HT1080 (cell line): ENCODE results near the gene STRA6. TPM values are rescaled to one million over a fixed set of nuclear protein-coding genes. Genes with fewer than 3 reads are reported as not detected.

Experiments
- DNase-seq: peaks from one replicate; pipeline ENCODE4 v3.0.0-alpha.2; 2015; ENCODE audit warnings: low read depth
- total RNA-seq: library from RNA; depleted of rRNA; stranded (reverse); fragments of >200 nt; shearing (Covaris generic); gene quantifications from 2 replicates; pipeline ENCODE4 v1.2.3, GENCODE V29; 2014

STRA6 gene
- total RNA-seq, 1 experiment from 2014 or later = not detected

DNA sequence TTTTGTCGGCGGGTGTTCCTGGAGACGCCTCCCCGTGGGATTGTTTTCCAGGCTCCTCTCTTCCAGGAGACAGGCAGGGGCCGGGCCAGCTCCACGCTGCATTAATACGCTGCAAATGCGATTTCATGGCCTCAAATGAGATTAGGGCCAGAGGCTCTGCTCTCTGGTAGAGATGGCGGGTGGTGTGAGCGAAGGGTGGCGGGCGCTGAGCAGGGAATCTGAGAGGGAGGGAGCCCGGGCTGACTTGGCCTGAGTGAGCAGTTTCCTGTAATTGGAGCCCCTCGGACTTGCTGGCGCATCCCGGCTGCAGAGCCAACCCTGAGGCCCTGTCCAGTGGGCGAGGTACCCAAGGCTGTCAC, 26.1 kb upstream of the STRA6 start:
- DNase-seq = no peak

DNA sequence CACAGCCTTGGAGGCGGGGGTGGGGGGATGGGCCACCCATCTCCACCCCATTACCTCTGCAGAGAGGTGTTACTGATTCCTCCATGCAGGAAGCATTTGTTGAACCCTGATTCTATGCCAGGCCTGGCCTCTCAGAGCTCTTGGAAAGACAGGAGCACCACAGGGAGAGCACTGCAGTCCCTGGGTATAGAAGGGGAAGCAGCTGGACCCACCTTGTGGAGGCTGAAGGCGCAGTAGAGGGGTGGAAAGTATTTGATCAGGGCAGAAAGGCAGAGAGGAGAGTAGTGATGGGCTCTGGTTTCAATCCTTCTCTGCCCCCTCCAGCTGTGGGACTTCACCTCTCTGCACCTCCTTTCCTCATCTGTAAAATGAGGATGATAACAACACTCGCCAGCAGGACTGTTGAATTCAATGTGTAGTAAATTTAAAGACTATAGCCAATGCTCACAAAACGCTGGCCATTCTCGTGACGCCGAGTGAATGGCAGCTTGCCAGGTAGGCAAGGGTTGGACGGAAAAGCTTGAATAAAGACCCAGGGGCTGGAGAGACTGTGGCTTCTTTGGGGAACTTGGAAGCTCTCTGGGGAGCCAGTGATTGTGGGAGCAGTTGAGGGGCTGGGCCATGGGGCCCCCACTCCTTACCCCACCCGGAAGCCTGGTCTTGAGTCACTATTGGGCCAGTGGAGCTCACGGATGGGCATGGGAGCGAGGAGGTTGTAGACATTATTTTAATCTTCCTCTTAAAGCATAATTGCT, 25.6 kb upstream of the STRA6 start:
- no peak for DNase-seq

- DNase-seq = peak; percentile 23
Observed at GRCh38 chr15:74226761-74227540, 24.4 kb upstream of the STRA6 start.

DNA sequence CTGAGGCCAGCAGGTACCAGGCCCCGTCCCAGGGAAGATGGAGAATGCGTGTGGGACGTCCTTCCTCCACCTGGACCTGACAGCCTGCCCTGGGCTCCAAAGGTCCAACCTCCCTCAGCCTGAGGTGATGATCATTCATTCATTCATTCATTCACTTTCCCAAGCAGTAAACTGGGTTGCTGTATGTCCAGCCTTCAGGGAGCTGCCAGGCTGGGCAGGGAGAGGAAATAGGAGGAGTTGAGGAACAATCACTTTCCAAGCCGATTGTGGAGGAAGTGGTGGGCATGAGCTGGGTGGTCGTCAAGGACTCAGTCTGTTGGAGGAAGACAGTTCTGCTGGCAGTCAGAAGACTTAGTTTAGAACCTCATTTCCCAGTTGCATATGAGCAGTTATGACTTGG, 23.3 kb upstream of the STRA6 start:
- no peak for DNase-seq

DNA sequence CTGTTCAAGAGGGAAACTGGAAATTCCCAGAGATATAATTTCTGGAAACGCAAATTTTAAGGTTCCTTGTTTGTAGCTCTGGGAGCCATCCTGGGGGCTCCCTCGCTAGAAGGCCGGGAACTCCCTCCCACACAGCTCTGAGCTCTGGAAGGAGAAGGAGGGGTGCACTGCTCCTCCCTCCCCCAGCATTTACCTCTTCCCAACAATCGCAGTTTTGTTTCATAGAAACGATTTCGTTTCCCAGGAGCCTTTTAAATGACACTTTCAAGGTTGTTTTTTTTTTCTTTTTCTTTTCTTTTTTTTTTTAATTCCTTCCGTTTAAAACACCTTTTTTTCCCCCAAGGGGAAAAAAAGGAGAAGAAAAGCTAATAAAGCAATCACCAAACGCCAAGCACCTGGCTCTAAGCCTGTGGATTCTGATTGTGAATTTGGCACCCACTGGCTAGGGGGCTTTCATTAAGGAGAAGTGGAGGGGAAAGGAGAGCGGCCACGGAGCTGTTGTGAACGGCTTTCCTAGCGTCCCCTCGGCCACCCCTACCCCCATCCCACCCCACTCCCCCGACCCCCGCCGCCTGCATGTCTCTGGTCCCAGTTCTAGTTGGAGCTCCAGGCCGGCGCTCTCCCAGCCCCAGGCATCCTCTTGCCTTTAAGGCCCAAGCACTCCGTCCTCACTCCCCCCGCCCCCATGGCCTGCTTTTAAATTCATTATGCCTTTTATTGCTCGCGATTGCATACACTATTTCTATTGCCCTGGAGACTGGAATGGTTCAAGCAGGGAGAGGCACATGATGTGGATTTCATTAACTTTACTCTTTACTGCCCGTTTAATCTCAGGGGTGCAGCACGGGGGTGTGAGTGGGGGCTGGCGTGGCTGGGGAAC, 19.9 kb upstream of the STRA6 start:
- DNase-seq = no peak

DNA sequence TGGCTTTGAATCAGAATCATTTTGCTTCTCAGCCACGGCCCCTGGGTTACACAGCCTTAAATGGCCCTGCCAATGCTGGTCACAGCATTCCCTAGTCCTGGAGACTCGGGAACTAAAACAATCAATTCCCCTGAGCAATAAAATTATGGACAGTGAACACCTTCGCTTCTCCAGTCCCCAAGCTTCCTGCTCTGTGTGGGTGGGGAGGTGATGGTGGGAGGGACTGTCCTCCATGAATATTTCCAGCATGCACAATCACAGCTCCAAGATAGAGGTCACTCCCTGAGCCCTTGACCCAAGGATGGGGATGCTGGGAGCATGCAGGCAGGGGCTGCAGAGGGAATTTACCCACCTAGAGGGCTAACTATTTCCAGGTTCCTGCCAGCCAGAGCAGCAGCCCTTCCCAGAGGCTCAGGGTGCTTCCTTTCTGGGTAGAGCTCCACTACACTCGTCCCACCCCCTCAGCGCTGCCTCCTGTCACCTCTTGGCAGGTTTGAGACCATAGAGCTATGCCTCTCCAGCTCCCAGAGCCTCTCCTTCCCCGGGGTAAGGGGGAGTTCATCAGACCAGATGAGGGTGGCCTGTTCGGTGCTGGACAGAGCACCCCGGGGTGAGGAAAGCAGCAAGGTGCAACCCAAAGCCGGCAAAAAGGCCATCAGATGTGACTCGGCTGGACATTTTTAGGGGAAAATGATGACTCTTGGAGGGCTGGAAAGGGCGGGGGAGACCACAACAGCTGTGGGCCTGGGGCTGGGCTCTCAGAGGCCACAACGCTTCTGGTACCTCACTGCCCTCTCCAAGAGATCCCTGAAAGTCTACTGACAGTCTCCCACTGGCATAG, 19.0 kb upstream of the STRA6 start:
- no peak for DNase-seq

GRCh38 chr15:74220475-74221248, 18.1 kb upstream of the STRA6 start:
- DNase-seq = no peak

GRCh38 chr15:74217907-74218885, 15.6 kb upstream of the STRA6 start:
- no peak for DNase-seq

DNA sequence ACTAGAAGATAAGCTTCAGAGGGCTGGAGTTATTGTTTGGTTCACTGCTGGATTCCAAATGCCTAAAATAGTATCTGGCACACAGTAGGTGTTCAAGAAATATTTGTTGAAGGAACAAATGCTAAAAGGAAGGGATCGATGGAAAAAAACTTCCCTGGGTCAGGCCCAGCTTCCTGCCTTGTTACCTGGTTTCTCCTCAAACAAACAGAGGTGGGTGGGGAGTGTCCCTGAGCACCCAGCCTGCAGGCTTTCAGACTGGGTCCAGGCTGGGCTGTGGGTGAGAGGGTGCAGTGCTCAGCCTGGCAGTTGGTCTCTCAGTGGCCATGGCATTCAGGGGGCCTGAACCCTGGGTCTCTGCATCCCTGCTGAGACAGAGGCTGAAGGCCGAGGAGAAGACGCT, 14.4 kb upstream of the STRA6 start:
- no peak for DNase-seq

- DNase-seq = no peak
Observed at GRCh38 chr15:74215958-74216357, 13.4 kb upstream of the STRA6 start.

DNA sequence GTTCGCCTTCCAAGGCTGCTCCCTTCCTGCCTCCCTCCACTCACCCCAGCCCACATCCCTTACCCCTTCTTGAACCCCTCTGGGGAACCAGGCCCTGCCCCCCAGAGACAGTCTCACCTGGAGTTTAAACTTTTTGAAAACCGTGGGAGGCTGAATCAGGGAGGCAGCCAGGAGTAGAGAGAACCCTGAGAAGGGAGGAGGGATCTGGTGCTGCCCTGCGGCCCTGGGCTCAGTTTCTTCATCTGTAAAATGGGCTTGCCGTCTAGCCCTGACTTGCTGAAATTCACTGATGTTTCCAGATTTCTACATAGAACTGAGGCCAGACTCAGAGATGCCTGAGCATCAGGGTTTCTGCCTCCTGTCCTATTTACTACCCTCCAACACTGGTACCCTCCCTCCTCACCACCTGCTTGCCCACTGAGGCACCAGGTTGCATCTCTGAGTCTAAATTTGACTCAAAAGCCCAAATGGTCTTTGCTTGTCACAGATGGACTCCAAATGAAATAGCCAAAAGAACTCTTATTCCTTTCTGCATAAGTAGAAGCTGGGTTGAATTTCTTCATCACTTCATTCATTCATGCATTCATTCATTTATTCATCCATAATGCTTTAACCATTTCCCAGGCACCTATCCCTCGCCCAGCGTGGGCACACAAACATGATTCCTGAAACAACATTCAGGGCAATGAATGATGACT, 11.9 kb upstream of the STRA6 start:
- no peak for DNase-seq

- no peak for DNase-seq
Observed at GRCh38 chr15:74213858-74214284, 11.3 kb upstream of the STRA6 start.

- no peak for DNase-seq
Observed at GRCh38 chr15:74212494-74212893, 9.9 kb upstream of the STRA6 start.

DNA sequence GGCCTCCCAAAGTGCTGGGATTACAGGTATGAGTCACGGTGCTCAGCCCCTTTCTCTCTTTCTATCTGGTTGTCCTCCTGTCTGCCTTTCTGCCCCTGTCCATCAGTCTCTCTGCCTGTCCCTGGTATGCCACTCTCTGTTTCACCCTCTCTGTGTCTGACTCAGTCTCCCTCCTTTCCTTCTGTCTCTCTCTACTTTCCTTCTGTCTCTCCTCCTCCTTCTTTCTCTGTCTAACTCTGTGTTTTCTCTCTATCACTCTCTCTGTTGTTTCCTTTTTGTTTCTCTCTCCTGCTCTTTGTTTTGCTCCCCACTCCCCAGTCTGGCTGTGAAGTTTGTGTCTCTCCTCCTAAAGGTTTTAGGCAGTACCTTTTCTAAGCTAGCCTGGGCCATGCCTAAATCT, 9.1 kb upstream of the STRA6 start:
- DNase-seq = no peak

DNA sequence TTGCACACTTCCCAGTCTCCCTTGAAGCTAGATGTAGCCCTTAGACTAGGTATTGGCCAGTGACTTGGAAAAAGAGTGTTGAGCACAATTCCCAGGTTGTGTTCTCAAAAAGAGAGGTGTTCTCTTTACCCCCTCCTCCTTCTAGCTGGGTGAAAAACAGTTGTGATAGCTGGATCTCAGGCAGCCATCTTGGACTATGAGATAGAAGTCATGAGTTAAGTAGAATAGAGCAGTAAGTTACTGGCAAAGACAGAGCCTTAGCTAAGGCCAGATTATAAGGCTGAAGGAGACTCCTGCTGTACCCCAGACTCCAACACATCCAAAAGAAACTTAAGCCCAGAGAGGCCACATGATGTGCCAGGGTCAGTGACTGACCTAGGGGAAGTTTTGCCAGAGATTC, 8.1 kb upstream of the STRA6 start:
- no peak for DNase-seq

GRCh38 chr15:74209997-74210671, 7.5 kb upstream of the STRA6 start:
- DNase-seq = no peak

DNA sequence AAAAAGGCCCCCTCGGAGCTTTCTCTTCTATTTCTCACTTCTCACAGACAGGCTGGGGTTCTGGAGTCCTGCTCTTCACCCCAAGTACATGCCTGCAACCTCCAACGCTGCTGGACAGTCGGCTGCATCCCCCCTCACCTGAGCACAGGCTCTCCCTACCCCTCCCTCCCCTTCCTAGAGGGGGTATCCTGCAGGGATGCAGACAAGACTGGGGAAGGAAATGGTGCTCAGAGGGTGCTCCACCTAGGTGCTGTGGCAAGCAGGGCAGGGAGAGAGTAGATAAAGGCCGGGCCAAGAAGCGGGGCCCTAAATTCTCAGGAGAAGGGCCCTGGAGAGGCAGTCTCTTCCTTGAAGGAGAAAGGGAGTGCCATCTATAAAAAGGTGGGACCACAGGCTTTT, 7.0 kb upstream of the STRA6 start:
- no peak for DNase-seq
